AG09319 (cell line): Measurements from ENCODE around the gene TFEB.
A peak's percentile ranks its signal among the peaks of the same experiment; 100 is the strongest.

Source experiments
- DNase-seq: peaks from one replicate; pipeline ENCODE4 v3.0.0-alpha.2; 2010; ENCODE audit warnings: low read depth; ENCODE audit errors: extremely low read depth
- TF ChIP-seq, protein P1 (sequence below): IDR thresholded peaks from 2 replicates; pipeline ENCODE4 v1.5.1; 2011; ENCODE audit warnings: low read depth, mild to moderate bottlenecking, inconsistent platforms, low read length, moderate library complexity

TFEB gene

GRCh38 chr6:41683523-41684310, 51.7 kb downstream of the TFEB start:
- TF ChIP-seq, protein P1, sequence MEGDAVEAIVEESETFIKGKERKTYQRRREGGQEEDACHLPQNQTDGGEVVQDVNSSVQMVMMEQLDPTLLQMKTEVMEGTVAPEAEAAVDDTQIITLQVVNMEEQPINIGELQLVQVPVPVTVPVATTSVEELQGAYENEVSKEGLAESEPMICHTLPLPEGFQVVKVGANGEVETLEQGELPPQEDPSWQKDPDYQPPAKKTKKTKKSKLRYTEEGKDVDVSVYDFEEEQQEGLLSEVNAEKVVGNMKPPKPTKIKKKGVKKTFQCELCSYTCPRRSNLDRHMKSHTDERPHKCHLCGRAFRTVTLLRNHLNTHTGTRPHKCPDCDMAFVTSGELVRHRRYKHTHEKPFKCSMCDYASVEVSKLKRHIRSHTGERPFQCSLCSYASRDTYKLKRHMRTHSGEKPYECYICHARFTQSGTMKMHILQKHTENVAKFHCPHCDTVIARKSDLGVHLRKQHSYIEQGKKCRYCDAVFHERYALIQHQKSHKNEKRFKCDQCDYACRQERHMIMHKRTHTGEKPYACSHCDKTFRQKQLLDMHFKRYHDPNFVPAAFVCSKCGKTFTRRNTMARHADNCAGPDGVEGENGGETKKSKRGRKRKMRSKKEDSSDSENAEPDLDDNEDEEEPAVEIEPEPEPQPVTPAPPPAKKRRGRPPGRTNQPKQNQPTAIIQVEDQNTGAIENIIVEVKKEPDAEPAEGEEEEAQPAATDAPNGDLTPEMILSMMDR = peak; percentile 89
- DNase-seq = peak; percentile 20

GRCh38 chr6:41683273-41683522, 52.2 kb downstream of the TFEB start:
- TF ChIP-seq, protein P1 = no peak
- no peak for DNase-seq

GRCh38 chr6:41682497-41683272, 52.7 kb downstream of the TFEB start:
- DNase-seq = no peak
- TF ChIP-seq, protein P1 = no peak

GRCh38 chr6:41682056-41682477, 53.3 kb downstream of the TFEB start:
- DNase-seq = peak; percentile 74
- TF ChIP-seq, protein P1 = peak; percentile 83

GRCh38 chr6:41680182-41680965, 55.0 kb downstream of the TFEB start:
- TF ChIP-seq, protein P1 = no peak
- no peak for DNase-seq

- no peak for DNase-seq
- TF ChIP-seq, protein P1 = no peak
Observed at GRCh38 chr6:41679696-41680095, 55.7 kb downstream of the TFEB start.
